HG03139 (cell line): ENCODE results near the gene CACNB4.

Experiments
- ATAC-seq: cut with Tn5 transposase; IDR thresholded peaks from one replicate; pipeline ENCODE4 v1.9.1; 2021; ENCODE audit not compliant: unreplicated experiment

CACNB4 gene

DNA sequence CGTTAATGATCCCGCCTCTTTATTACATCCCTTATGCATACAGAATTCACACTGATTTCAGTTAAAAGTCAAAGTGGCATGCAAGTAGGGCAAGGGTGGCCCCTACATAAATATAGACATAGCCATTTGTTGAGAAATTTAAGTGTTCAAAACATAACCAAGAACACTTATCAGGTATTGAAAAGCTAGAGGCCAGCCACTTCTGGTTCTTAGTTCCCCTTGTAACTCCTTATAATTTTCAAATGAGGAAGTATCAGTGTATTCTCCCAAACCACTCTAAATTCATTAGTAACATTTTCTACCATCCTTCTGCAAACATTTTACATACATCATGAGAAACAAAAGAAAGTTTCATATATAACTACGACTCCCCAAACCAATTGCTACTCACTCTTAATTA lies 264.9 kb downstream of the CACNB4 start:
- no peak for ATAC-seq

DNA sequence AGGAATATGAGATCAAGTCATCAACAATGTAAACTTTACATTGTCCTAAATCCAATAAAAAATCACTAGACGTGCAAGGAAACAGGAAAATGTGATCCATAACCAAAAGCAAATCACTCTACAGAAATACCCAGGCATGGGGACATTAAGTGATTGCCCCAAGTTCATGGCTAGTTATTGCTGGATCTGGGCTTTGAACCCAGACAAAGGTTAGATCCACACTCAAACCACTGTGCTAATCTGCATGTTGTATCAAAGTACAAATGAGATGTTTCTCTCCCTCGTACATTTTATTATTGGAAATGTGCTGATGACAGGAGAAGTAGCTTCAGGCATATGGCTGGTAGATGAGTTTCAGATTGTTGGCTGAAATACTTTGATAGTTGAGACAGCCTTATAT lies 267.9 kb downstream of the CACNB4 start:
- ATAC-seq = no peak

DNA sequence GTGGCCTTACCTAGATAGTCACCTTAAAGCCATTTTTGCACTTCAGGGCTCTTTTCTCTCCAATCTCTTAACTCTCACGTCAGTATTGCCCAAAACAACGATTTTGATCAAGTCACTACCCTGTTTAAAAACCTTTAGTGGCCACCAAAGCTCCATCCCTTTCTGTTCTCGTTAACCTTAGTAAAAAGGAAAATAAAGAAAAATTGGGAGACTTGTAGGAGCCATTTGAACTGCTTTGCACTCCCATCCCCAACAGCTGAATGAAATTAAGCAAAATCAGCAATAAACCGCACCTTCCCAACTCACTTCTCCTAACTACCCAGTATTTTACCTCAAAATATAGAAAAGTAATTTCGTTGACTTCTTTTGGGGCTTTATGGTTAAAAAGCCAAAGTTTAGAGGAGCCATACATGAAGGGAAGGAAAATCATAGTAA lies 269.9 kb downstream of the CACNB4 start:
- ATAC-seq = no peak

DNA sequence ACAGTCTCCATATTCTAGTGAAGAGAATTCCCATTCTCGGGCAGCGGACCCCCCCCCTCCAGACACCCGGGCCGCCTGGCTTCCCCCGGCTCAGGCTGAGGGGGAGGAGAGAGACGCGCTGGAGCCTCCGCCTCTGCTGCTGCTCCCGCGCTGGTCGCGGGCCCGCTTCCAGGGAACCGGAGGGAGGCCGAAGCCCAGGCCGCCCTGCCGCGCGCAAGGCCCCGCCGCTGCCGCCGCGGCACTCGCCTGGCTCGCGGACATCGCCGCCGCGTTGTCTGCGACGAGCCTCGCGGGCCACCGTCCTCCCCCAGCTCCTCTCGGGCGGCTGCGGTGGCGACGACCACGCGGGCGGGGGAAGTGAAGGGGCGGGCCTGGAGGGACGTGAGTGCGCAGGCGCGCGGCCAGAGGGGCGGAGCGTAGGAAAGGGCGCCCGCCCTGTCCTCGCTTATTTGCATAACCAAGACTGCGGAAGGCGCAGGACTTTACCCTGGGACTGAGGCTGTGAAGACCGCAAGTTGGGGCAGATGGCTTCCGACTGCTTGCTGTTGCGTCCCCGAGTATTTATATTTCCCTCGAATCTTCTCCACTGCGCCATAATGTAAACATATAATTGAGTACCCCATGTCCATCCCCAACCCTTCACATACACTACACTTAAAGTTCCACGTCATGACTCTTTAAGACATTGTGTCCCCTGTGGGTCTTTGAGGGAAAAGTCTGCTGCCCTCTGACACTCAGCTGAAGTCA lies 270.5 kb downstream of the CACNB4 start, which contains the start of gene ARL5A:
Gene ARL5A, minus strand, starts transcription at position 279 of the 747 bp plus-strand sequence. Its CDS starts 245 bp downstream, at position 34.
- ATAC-seq = peak; percentile 94

DNA sequence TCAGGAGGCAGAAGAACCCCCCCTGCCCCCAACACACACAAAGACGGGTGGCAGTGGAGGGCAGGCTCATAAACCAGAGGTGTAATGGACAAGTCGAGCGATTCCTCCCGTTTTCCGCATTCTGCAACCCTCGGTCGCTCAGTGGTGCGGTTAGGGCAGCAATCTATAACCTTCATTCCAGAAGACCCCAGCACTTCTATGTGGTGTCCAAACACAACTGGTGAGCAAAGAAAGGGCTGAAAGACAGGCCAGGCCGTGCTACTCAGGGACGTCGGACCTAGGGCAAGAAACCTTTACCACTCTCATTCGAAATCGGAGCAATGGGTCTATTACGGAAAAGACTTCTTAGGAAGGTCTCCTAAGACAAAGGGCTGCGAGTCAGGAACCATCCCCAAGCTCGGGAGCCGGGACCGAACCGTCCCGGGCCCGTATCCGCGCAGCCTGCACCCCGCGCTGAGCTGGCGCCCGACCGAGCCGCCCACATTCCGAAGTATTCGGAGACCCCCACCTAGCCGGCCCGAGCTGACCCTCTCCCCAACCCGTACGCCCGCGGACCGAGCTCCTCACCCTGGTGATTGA lies 271.2 kb downstream of the CACNB4 start:
- peak; percentile 19 for ATAC-seq

DNA sequence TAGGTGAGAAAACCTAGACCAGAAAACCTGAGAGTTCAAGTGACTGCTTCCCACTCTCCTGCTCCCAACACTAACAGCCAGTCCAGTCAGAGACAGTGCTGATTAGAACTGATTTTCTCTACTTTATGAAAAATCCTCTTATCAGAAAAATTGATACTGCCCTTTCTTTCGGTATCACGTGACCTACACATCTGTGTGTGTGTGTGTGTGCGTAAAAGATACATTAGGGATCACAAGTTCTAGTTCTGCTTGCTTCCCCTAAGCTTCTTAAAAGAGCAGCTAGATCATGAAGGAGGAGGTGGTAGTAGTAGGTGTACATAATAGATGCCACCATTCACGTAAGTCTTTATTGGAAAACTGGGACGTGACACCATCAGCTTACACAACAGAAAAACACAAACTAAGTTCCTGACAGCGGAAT lies 272.1 kb downstream of the CACNB4 start:
- no peak for ATAC-seq

DNA sequence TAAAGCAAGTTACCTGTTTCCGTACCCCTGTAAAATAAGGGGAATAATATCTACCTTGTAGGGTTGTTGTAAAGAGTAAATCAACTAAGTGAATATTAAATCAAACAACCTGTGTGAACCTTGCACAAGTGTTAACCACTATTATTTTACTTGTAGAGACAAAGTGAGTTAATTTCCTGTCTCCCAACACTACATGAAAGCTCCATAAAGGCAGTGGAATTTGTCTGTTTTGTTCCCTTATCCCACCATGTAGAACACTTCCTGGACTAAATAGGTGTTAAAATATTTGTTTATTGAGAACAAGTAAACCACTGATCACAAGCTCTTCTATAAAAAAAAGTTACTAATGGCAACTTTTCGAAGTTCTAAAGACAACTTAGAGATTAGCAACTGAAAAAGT lies 274.0 kb downstream of the CACNB4 start:
- no peak for ATAC-seq

DNA sequence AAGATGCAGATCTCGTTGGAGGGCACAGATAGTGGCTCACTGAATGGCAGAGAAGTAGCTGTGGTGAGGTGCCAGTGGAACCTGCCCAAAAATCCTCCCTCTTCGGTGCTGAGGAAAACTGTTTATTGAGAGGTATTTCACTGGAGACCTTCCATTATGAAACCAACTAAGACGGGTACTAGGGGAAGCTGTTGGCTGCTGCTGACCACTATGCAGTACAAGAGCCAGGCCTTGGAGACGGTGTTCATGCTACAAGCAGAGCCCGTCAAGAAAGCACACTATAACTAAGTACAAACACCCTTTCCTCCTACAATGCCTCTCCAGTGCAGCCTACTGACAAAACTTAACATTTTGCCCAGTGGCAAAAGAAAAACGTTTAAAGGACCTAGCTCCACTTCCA lies 275.2 kb downstream of the CACNB4 start:
- ATAC-seq = no peak

DNA sequence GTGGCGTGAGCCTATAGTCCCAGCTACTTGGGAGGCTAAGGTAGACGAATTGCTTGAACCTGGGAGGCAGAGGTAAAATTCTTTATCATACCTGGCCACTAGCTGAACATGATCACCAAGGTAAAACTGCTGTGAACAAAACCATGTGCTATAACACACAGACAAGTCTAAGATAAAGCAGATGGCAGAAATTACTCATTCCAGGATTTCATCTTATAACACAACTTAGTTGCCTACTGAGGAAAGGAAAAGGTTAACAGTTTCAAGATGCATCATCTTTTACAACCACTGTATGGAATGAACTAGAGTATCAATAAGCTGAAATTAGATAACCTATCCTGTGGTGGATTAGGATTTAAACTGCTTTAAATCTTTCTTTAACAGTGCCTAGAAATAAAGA lies 278.9 kb downstream of the CACNB4 start:
- ATAC-seq = peak; percentile 59

DNA sequence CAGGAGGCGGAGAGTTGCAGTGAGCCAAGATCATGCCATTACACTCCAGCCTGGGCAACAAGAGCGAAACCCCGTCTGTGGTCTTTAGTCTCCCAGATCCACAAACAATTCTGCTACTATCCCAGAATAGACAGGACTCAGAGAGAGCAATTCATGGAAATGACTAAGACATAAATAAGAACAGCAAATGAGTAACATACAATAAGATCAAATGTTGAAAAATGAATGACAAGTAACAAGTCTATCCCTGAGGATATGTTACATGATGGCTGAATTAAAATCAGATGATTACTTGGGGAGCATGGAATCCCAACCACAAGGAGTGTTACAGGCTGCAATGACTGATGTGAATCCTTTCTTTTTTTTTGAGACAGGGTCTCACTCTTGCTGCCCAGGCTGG lies 280.9 kb downstream of the CACNB4 start:
- no peak for ATAC-seq

DNA sequence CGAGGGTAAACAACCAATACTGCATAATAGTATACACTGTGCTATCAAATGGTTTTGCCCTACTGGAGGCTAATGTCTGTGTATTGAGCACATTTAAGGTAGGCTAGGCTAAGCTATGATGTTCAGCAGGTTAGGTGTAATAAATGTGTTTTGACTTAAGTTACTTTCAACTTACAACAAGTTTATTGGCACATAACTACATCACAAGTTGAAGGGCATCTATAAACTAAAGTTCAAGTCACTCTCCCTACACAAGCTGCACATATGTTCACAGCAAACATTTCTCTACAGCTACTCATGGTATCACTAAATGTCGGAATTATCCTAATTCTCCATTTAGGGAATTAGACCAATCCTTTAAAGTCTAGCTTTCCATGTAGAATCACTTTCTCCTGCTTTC lies 282.0 kb downstream of the CACNB4 start:
- ATAC-seq = no peak

DNA sequence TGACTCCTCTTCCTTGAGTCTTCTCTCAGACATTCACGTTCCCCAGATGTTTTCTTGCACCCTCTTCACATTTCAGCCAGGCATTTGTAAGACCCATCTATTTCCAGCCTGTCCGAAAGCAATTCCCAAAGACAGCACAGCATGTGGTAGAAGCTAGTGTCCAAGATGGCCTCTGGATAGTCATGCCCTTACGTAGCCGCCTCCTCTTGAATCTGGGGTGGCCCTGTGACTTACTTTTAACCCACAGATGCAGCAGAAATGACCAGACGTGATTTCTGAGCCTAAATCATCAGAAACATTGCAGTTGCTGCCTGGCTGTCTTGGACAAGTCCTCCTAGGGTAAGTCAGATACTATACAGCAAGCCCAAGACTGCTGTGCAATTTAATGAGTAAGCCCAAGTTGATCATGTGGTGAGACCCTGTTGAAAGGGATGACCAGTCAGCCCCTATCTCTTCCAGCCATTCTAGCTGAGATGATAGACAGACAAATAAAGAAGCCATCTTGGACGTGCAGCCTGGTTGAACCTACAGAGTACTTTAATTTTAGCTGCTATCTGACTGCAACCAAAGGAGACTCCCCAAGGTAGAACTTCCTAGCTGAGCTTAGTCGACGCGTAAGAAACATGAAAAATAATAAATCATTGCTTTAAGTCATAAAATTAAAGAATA lies 282.9 kb downstream of the CACNB4 start:
- no peak for ATAC-seq

DNA sequence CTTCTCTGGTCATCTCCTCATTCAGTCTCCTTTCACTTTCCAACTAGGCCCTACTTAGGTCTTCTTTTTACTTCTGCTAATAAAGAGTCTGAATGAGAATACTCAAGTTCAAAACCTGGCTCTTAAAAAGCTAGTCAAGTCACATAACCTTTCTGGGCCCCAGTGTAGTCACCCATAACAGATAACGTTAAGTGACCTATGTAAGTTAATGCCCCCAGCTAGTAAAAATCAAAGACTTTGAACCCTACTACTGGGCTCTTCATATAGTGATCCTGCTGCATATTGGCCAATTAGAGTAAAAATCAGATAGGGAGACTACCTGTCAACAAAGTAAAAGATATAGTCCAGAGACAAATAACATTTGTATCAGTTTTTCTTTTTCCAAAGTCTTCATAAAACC lies 288.4 kb downstream of the CACNB4 start:
- no peak for ATAC-seq

DNA sequence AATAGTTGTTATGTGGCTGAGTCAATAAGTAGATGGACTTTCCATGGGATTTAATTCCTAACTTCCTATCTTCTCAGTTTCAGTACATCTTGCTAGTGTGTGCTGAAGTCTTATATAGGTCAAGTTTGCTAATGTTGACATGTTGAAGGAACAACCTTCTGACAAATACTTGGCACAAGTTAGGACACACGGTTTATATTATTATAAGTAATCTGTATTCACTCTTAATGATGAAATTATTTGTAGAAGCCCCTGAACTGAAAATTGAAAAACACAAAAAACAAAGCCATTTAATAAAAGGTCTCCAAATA lies 289.8 kb downstream of the CACNB4 start:
- no peak for ATAC-seq

DNA sequence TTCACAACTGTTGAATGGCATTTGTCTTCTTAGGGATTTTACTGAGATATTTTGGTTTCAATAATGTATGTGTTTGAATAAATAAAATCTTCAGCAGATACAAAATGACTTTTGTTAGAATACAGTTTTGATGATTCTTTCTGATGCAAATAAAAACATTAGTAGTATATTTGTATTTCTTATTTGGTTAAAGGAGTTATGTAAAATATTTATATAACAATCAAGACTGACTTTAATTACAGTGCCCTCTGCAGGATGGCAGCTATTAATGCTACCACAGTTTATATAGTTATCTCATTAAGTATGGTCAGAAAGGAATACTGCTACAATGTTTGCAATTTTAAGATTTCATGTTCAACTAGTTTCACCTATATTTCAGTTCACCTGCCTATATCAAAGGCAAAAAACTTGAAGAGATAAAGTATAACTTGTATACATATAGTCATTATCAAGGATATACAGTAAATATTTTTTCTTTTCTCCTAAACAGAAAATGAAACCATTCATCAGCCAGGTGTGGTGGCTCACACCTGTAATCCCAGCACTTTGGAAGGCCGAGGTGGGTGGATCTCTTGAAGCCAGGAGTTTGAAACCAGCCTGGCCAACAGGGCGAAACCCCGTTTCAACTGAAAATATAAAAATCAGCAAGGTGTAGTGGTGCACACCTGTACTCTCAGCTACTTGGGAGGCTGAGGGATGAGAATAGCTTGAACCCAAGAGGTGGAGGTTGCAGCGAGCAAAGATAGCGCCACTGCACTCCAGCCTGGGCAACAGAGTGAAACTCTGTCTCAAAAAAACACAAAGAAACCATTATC lies 290.4 kb downstream of the CACNB4 start:
- no peak for ATAC-seq

DNA sequence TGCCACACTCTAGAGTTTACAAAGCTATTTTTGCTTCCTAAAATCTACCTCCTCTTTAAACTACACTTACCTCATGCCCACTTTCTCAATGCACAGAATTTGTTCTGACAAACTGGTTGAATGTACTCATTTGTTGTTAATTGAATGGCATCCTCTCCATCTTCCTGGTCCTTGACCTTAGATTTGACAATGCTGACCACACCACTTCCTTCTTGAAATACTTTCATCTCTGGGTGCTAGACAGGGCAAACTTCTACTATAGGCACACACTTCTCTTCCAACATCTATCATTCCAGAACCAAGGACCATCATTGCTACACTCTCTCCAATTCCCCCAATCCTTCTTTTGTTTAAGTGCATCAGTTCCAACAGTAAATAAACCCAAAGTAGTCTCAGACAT lies 292.9 kb downstream of the CACNB4 start:
- ATAC-seq = no peak

DNA sequence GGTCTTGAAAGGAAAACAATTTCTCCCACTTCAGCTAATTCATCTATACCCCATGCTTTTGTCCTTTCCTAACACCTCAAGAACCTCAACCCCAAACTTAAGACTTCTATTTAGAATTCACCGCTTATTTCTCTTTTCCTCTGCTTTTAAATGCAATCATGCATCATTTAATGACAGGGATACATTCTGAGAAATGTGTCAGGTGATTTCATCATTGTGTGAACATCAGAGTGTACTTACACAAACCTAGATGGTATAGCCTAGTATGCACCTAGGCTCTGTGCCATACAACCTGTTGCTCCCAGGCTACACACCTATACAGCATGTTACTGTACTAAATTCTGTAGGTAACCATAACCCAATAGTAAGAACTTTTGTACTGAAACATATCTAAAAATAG lies 293.5 kb downstream of the CACNB4 start:
- no peak for ATAC-seq

DNA sequence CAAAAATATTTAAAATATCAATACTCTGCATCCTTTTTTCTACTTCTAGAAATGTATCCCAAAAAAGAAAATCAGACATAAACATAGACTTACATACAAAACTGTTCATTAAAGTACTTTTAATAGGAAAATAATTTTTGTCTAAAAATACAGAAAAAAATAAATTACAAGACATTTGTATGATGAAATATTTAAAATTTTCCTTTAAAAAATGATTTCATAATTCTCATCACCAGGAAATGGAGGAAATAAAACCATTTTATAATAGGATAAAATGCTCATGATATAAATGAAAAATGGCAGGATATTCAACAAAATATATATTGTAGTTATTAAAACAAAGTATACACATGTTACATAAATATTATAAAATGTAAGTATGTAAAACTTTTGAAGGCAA lies 295.0 kb downstream of the CACNB4 start:
- ATAC-seq = no peak

DNA sequence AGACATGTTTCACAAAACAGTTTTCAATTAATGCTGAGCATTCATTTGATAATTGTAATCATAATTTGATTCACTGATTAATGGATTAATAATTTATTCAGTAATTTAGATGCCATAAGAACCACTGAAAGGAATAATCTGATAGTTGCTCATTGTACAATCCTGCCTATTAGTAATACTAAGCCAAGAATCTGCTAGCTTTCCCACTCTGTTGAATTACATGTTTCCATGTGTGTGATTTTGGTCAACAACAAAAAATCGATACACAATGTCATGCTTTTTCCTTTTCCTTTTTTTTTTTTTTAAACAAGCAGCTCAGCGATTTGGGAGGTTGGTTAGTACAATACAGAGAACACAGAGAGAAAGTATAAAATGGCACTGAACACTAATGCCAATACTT lies 296.5 kb downstream of the CACNB4 start:
- ATAC-seq = no peak

DNA sequence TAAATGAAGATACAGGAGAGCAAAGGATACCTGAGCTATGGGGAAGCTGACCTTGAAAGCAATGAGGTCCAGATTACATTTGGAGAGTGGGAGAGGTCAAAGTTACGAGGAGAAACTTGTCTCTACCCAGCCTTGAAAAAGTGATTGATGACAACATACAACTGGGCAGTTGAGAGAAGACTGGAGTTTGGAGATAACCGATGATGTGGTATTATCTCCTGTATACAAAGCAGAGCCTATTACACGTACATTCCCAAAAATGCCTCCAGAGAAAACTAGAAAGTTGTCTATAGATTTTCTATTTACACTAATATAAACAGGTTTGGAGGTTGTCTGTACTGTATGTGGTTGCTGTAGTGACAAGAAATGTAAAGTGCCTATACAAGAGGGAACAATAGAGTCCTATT lies 299.0 kb downstream of the CACNB4 start:
- no peak for ATAC-seq

DNA sequence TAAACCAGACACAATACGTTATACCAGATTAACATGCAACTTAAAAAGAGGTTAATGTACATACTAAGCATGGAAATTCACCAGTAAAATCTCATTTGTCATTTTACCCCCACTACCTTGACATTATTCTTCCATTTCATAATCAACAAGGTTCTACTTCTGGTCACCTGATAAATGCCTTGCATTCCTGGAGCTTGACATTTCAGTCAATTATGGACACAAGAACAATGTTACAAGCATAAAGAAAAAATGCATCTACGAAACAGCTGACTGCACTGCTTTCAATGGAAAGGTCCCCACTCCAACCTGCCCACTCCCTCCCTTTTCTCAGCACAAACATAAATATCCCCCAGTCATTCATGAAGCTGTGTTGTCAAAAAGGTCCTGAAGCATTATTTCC lies 302.1 kb downstream of the CACNB4 start:
- no peak for ATAC-seq
